ENCODE data around the gene IFI27L2.
A peak's percentile ranks its signal among the peaks of the same experiment; 100 is the strongest.

Gene IFI27L2

DNA sequence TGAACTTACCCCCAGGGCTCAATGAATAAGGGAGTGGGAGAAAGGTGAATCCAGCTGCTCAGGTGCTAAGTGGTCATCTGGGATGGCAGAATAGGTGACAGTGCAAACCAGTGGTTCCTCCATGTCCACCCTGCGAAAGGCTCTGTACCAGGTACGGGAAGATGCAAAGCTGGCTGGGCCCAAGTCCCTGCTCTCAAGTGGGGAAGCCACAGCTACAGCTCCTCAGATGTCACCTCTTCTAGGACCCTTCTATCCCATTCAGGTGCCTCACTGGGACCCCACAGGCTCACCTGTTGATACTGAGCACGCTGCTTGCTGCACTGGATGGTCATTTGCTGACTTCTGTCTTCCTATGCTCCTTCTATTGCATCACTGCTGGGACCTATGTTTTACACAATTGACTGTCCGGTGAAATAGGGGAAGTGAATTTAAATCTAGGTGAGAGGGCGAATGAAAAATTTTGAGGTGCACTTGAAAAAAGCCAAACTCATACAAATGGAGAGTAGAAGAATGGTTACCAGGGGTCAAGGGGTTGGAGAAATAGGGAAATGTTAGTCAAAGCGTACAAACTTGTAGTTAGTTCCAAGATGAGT is 24.4 kb upstream of the IFI27L2 start:
- Histone ChIP-seq H3K79me2 (ENCODE audit: low read length) (no peaks in the 10 kb centered on the region), H3K36me3 (replicated peaks; ENCODE audit: low read depth, low read length) (no peaks in the 10 kb centered on the region), H3K4me3 (ENCODE audit: low read length) (no peak overlapping the region), H3K4me1 (ENCODE audit: low read length) (no peaks in the 10 kb centered on the region), H3K9me3 (ENCODE audit: insufficient read depth, low read length) (no peaks in the 10 kb centered on the region), H3K4me2 (ENCODE audit: low read length) (no peak overlapping the region), H3K27me3 (ENCODE audit: low read depth, low read length) (peaks cover 26% of the 10 kb centered on the region), H4K20me1 (ENCODE audit: insufficient read depth, low read length) (no peaks in the 10 kb centered on the region), H3K27ac (ENCODE audit: low read length) (no peak overlapping the region), H2AFZ (ENCODE audit: low read depth, low read length) (no peak overlapping the region), H3K9ac (ENCODE audit: low read length) (no peak overlapping the region)
- TF ChIP-seq EZH2phosphoT487 (IDR thresholded peaks at IDR 0.05; ENCODE audit: low read depth): no peak
- TF ChIP-seq, protein P1, sequence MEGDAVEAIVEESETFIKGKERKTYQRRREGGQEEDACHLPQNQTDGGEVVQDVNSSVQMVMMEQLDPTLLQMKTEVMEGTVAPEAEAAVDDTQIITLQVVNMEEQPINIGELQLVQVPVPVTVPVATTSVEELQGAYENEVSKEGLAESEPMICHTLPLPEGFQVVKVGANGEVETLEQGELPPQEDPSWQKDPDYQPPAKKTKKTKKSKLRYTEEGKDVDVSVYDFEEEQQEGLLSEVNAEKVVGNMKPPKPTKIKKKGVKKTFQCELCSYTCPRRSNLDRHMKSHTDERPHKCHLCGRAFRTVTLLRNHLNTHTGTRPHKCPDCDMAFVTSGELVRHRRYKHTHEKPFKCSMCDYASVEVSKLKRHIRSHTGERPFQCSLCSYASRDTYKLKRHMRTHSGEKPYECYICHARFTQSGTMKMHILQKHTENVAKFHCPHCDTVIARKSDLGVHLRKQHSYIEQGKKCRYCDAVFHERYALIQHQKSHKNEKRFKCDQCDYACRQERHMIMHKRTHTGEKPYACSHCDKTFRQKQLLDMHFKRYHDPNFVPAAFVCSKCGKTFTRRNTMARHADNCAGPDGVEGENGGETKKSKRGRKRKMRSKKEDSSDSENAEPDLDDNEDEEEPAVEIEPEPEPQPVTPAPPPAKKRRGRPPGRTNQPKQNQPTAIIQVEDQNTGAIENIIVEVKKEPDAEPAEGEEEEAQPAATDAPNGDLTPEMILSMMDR (IDR thresholded peaks at IDR 0.05; ENCODE audit: low read depth, low read length): no peak

- Histone ChIP-seq H3K79me2 (ENCODE audit: low read length) (no peaks in the 10 kb centered on the region), H3K9ac (ENCODE audit: low read length) (no peak overlapping the region), H3K4me3 (ENCODE audit: low read length) (no peak overlapping the region), H3K9me3 (ENCODE audit: insufficient read depth, low read length) (no peaks in the 10 kb centered on the region), H3K4me2 (ENCODE audit: low read length) (no peak overlapping the region), H4K20me1 (ENCODE audit: insufficient read depth, low read length) (no peaks in the 10 kb centered on the region), H2AFZ (ENCODE audit: low read depth, low read length) (no peak overlapping the region), H3K4me1 (ENCODE audit: low read length) (no peaks in the 10 kb centered on the region), H3K27ac (ENCODE audit: low read length) (no peak overlapping the region), H3K36me3 (replicated peaks; ENCODE audit: low read depth, low read length) (no peaks in the 10 kb centered on the region), H3K27me3 (ENCODE audit: low read depth, low read length) (peaks cover 18% of the 10 kb centered on the region)
- no peak for TF ChIP-seq EZH2phosphoT487 (IDR thresholded peaks at IDR 0.05; ENCODE audit: low read depth)
- TF ChIP-seq, protein P1 (IDR thresholded peaks at IDR 0.05; ENCODE audit: low read depth, low read length): no peak
Observed at GRCh38 chr14:94152676-94153075, 23.3 kb upstream of the IFI27L2 start.

DNA sequence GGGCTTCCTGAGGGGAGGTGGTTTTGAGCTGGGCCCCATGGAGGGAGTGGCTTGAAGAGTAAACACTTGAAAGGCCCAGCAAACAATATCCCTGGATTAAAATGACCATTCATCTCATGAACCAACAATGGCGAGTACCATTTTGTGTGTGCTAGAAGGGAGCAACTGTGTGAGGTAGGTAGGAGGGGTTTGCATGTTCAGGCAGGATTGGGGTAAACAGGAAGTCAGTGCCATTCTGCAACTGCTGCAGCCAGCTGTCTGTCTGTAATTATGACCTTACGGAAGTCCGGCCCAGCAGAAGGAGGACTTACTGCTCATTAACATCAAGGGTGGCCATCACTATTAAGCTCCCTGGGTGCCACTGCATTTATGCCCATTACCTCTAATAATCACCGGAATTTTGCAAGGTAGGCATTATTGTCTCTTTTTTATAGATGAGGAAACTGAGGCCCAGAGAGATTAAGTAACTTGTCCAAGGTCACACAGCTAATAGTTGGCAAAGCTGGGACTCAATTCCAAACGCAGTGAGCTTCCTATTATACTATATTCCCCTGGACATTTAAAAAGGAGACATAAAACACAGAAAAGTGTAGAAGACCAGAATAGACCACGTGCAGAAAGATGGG is 16.6 kb upstream of the IFI27L2 start:
- Histone ChIP-seq H4K20me1 (ENCODE audit: insufficient read depth, low read length) (no peaks in the 10 kb centered on the region), H3K9ac (ENCODE audit: low read length) (no peak overlapping the region), H3K9me3 (ENCODE audit: insufficient read depth, low read length) (no peaks in the 10 kb centered on the region), H3K4me2 (ENCODE audit: low read length) (no peak overlapping the region), H3K36me3 (replicated peaks; ENCODE audit: low read depth, low read length) (no peaks in the 10 kb centered on the region), H2AFZ (ENCODE audit: low read depth, low read length) (no peak overlapping the region), H3K27me3 (ENCODE audit: low read depth, low read length) (no peaks in the 10 kb centered on the region), H3K4me1 (ENCODE audit: low read length) (no peaks in the 10 kb centered on the region), H3K79me2 (ENCODE audit: low read length) (no peaks in the 10 kb centered on the region), H3K27ac (ENCODE audit: low read length) (no peak overlapping the region), H3K4me3 (ENCODE audit: low read length) (no peak overlapping the region)
- TF ChIP-seq, protein P1 (IDR thresholded peaks at IDR 0.05; ENCODE audit: low read depth, low read length): no peak

DNA sequence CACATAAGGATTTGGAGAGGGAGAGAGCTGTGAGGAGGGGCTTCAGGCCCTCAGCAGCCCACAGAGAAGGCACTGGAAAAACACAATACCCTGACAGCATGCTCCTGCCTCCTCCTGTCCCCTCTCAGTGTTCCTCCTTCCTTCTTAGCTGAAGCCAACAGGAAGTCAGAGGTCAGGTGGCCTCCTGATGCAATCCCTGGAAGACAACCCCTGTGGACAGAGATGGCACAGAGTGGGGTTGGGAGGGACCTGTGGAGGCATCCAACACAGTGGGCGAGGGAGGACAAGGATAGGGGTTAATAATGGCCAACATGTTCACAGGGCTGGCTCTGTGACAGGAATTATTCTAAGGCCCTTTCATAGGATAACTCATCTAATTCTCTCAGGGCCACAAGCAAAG is 15.4 kb upstream of the IFI27L2 start:
- Histone ChIP-seq H2AFZ (ENCODE audit: low read depth, low read length) (peak overlapping the region; percentile 81), H3K9me3 (ENCODE audit: insufficient read depth, low read length) (no peaks in the 10 kb centered on the region), H3K27ac (ENCODE audit: low read length) (no peak overlapping the region), H3K4me1 (ENCODE audit: low read length) (no peaks in the 10 kb centered on the region), H3K4me3 (ENCODE audit: low read length) (no peak overlapping the region), H3K27me3 (ENCODE audit: low read depth, low read length) (no peaks in the 10 kb centered on the region), H3K4me2 (ENCODE audit: low read length) (no peak overlapping the region), H3K9ac (ENCODE audit: low read length) (no peak overlapping the region), H3K36me3 (replicated peaks; ENCODE audit: low read depth, low read length) (no peaks in the 10 kb centered on the region), H4K20me1 (ENCODE audit: insufficient read depth, low read length) (no peaks in the 10 kb centered on the region), H3K79me2 (ENCODE audit: low read length) (no peaks in the 10 kb centered on the region)
- TF ChIP-seq EZH2phosphoT487 (IDR thresholded peaks at IDR 0.05; ENCODE audit: low read depth): no peak
- TF ChIP-seq, protein P1 (IDR thresholded peaks at IDR 0.05; ENCODE audit: low read depth, low read length): no peak

Measured in OCI-LY3 (cell line).